HG03097 (cell line): ENCODE measurements around the gene XRCC5.
A peak's percentile ranks its signal among the peaks of the same experiment; 100 is the strongest.
"Not testable (repeated sequence)": the region's sequence is repeated elsewhere in the genome, so short reads cannot be mapped to it uniquely, and the experiment has no call there.

Source experiments
- ATAC-seq: cut with Tn5 transposase; IDR thresholded peaks from one replicate; pipeline ENCODE4 v1.9.1; 2021; ENCODE audit not compliant: unreplicated experiment, low FRiP score

XRCC5 gene

DNA sequence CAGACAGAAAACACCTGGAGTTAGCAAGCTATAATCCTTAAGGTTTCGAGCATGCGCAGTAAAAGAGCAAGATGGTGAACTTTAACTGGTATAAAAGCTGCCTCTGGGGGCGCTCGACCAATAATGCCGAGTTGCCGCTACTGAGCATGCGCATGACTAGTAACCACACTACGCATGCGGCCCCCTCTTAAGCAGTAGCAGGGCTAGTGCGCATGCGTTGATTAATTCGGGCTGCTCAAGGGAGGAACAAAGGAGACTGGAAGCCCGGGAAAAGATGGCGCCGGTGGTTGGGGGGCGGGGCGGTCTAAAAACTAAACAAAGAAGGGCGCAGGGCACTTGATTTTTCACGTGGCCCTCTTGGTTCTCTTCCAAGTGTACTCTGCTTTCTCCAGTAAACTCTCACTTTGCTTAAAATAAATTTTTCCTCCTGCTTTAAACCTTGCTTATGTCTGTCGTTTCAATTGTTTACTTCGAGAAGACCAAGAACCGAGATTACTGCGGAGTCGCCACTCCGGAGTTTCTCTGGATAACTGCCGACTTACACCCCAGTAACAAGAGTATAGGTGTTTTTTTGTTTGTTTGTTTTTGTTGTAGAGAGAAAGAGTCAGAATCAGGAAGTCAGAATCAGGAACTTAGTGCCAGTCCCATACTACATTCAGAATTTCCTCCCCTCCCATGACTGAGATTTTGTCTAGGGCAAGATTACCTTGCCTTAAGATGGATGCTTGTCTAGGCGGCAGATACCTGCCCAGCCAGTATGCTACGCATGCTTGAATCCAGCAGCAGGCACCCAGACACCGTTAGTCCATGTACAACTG is 5.8 kb downstream of the XRCC5 start:
- ATAC-seq = peak; percentile 44

DNA sequence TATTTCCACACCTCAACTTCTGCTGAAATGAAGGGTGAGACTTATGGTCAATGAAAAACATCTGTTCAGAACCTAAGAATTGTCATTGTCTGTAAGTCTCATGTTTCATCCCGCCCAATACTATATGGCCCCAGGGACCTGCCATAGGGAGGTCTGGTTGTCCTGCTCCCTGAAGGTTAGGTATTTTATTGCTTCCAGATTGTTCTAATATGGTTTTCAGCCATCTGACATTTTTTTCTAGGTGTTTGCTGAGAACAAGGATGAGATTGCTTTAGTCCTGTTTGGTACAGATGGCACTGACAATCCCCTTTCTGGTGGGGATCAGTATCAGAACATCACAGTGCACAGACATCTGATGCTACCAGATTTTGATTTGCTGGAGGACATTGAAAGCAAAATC is 7.3 kb downstream of the XRCC5 start:
- no peak for ATAC-seq

DNA sequence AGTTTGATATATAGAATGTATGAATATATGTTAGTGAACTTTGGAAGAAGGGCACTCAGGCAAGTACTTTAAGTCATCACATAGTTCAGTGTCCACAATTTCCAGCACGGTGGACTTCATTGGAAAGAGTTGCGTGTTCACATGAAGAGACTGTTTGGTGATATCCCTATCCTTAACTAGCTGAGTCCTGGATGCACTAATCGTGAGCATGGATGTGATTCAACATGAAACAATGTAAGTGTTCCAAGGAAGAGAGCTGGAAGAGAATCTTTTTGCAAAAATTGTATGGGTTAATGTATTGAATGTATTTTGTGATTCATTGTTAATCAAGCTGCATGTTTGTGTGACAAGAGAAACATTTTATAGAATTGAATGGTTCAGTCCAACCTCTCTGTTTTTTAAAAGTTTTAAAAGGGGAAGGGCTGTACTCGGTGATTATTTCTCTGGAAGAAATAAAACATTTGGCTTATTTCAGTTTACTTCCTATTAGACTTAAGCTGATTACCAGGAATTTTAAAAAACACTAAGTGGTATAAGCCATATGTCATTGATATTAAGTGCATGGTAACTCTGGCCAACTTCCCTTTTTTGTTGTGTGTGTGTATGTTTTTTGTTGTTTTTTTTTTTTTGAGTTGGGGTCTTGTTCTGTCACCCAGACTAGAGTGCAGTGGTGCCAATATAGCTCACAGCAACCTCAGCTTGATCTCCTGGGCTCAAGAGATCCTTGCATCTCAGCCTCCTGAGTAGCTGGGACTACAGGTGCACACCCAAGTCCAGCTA is 8.6 kb downstream of the XRCC5 start:
- no peak for ATAC-seq

- ATAC-seq = no peak
Observed at GRCh38 chr2:216118474-216118873, 9.3 kb downstream of the XRCC5 start.

- no peak for ATAC-seq
Observed at GRCh38 chr2:216119146-216119545, 10.0 kb downstream of the XRCC5 start.

GRCh38 chr2:216119986-216120385 is 10.8 kb downstream of the XRCC5 start:
- no peak for ATAC-seq

DNA sequence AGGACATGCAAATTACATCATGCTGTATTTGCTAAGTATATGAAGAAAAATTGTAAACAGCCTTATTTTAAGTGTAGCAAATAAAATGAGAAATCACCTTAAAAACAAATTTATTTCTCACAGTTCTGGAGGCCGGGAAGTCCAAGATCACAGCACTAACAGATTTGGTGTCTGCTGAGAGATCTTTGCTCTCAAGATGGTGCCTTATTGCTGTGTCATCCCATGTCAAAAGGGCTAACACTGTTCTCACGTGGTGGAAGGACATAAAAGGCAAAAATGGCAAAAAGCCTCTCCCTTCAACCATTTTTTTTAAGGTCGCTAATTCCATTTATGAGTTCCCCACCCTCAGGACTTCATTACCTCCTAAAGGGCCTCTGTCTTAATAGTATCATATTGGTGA is 12.1 kb downstream of the XRCC5 start:
- ATAC-seq = no peak

- ATAC-seq = no peak
Observed at GRCh38 chr2:216126943-216127342, 17.8 kb downstream of the XRCC5 start.

DNA sequence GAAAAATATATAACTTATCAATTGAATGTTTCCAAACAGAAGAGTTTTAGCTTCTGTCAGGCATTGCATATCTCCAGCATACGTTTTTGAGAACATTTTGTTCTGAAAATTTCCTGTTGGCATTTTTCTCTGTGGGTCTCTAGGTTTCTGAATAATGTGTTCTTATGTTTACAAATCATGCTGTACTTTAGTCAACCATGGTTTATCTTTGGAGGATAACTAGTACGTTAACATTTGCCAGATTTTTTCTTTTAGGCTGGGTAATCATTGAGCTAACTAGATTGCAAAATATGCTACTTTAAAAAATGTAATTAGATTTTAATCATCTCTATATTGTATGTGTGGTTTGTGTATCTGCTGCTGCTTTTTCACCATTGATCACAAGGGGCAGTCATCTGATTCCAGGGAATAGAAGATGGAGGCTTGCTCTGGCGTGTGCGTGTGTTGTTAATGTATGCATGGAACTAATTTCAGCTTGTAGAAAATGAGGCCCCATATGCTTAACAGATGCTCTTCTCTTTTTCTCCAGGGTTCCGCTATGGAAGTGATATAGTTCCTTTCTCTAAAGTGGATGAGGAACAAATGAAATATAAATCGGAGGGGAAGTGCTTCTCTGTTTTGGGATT is 21.3 kb downstream of the XRCC5 start:
- ATAC-seq = no peak

GRCh38 chr2:216131175-216131926 is 22.2 kb downstream of the XRCC5 start:
- ATAC-seq = no peak

DNA sequence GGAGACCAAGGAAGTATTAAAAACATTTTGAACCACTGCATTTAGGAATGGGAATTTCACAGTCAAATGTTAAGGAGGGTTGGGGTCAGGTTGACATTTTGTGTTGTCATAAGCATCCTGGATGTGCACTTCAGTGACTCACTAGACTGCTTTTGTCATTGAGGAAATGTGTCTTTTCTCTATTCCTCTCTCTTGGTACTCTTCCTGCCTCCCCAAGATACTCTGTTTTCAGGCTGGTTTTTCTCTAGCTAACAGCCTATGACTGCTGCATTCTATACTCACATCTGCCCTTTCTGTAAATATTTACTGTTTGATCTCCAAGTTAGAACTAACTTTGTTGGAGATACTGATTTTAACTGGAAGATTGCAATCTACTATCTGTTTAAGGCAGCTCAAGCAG is 23.4 kb downstream of the XRCC5 start:
- no peak for ATAC-seq

DNA sequence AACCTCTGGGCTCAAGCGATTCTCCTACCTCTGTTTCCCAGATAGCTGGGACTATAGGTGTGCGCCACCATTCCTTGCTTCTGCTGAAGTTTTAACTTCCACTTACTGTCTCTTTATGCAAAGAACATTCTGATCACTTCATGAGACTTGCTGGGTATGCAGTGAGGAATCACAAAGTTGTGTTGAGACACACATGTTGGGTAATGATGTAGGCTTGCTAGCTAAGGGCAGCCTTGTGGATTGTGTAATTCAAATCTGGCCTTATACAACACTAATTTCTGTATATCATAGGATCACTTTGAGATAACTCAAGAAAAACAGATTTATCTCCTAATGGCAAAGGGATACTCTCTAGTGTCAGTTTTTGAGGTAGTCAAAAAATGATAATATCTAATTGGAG is 24.2 kb downstream of the XRCC5 start:
- ATAC-seq = no peak

DNA sequence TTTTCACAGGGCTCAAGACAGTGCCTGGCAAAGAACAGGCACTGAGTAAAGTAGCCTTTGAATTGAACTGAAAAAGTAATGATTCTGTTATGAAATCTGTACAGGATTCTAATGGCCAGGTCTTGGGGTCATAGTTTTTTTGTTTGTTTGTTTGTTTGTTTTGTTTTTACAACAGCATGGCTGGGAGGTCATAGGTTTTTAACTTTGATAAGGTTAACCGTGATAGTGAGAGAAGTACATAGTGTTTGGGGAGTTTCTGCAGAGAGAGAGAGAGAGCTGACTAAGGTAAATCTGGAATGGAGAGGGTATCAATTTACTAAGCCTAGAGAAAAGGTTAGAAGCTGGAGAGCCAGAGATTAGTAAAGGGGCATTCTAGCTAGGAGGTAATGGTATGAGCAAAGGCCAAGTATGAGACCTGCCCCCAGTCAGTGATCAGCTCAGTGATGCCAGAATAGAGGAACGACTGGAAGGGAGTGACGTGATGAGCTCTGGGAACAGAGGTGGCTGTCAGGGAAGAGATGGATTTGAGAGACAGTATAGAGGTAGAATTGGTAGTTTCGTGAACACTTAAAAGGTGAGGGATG is 25.9 kb downstream of the XRCC5 start:
- no peak for ATAC-seq

DNA sequence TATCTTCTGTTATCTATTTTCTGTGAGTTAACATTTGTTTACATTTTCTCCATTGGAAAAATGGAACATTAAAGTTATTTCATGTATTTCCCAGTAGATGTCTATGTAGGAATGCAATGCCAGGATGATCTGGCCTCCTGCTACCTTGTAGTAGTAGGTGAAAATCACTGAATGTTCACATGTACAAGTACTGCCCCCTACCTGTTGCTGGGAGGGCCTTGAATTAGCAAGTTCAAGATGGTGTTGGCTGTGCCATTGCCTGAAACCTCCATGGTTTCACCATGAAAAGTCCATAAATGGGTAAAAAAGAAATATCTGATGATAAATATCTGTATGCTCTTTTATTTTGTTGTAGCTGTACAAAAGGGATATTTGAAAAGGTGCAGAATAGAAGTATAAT is 30.7 kb downstream of the XRCC5 start:
- no peak for ATAC-seq

- not testable (repeated sequence) for ATAC-seq
Observed at GRCh38 chr2:216141516-216141915, 32.4 kb downstream of the XRCC5 start.

GRCh38 chr2:216142540-216142939 is 33.4 kb downstream of the XRCC5 start:
- ATAC-seq = peak; percentile 90

DNA sequence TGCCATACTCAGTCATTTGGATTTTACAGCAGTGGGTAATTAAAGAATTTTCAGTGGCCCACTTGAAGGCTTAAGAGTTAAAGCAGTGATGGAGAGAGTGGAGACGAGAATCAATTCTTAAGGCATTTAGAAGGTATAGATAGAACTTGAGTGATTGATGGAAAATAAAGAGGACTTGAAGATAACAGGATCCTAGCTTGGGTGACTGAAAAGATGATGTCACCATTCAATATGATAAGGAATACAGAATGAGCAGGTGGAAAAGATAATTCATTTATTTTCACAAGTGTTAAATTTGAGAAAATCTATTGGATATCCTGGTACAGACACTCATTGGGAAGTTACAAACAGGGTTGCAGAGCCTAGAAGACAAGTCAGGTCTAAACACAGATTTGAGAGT is 35.2 kb downstream of the XRCC5 start:
- no peak for ATAC-seq

- no peak for ATAC-seq
Observed at GRCh38 chr2:216144857-216145256, 35.7 kb downstream of the XRCC5 start.

- no peak for ATAC-seq
Observed at GRCh38 chr2:216146573-216146972, 37.4 kb downstream of the XRCC5 start.
